DND-41 (cell line): ENCODE measurements around the gene IP6K2.

Experiments
- CTCF ChIP-seq: IDR thresholded peaks from 2 replicates; pipeline ENCODE4 v1.5.1; 2012; ENCODE audit warnings: borderline replicate concordance, low read length, moderate library complexity, mild to moderate bottlenecking; ENCODE audit not compliant: poor library complexity, severe bottlenecking; ENCODE audit errors: extremely low read depth
- EZH2 ChIP-seq: IDR thresholded peaks from 3 replicates; pipeline ENCODE4 v1.6.1; 2012; ENCODE audit warnings: borderline replicate concordance, low read depth, mild to moderate bottlenecking, moderate library complexity, low read length, inconsistent platforms; ENCODE audit not compliant: severe bottlenecking

- TF ChIP-seq CTCF (no peak), EZH2 (no peak)
These were observed 31.8 kb downstream of the IP6K2 start for GRCh38 chr3:48685293-48685602.
